ENCODE data around the gene FANCC.
"Not testable (repeated sequence)": the region's sequence is repeated elsewhere in the genome, so short reads cannot be mapped to it uniquely, and the experiment has no call there.

Gene FANCC

GRCh38 chr9:95296761-95297160, 20.7 kb downstream of the FANCC start:
- no peak overlapping the region for H3K4me3 ChIP-seq (ENCODE audit: low read depth, low read length)
- no peak for TF ChIP-seq CTCF (IDR thresholded peaks at IDR 0.05; ENCODE audit: low read depth, low read length)

- H3K4me3 ChIP-seq (ENCODE audit: low read depth, low read length): not testable (repeated sequence)
Observed at GRCh38 chr9:95293296-95293695, 24.2 kb downstream of the FANCC start.

GRCh38 chr9:95292226-95292625, 25.3 kb downstream of the FANCC start:
- H3K4me3 ChIP-seq (ENCODE audit: low read depth, low read length): no peak overlapping the region
- no peak for TF ChIP-seq CTCF (IDR thresholded peaks at IDR 0.05; ENCODE audit: low read depth, low read length)

GRCh38 chr9:95286151-95286550, 31.4 kb downstream of the FANCC start:
- no peak overlapping the region for H3K4me3 ChIP-seq (ENCODE audit: low read depth, low read length)
- TF ChIP-seq CTCF (IDR thresholded peaks at IDR 0.05; ENCODE audit: low read depth, low read length): no peak

GRCh38 chr9:95285307-95285706, 32.2 kb downstream of the FANCC start:
- TF ChIP-seq CTCF (IDR thresholded peaks at IDR 0.05; ENCODE audit: low read depth, low read length): no peak
- H3K4me3 ChIP-seq (ENCODE audit: low read depth, low read length): no peak overlapping the region

- no peak for TF ChIP-seq CTCF (IDR thresholded peaks at IDR 0.05; ENCODE audit: low read depth, low read length)
- H3K4me3 ChIP-seq (ENCODE audit: low read depth, low read length): no peak overlapping the region
Observed at GRCh38 chr9:95284162-95285080, 33.1 kb downstream of the FANCC start.

- H3K4me3 ChIP-seq (ENCODE audit: low read depth, low read length): no peak overlapping the region
- TF ChIP-seq CTCF (IDR thresholded peaks at IDR 0.05; ENCODE audit: low read depth, low read length): no peak
Observed at GRCh38 chr9:95283673-95284072, 33.8 kb downstream of the FANCC start.

Measured in WI38 (cell line).